Stomach (tissue), 9 donors: ENCODE data around the gene LRRC3C. TPM values are rescaled to one million over a fixed set of nuclear protein-coding genes. Genes with fewer than 3 reads are reported as not detected.

ENCODE experiments used
- DNase-seq, 2 donors: peaks; one replicate each; pipeline versions ENCODE4 v3.0.0 to v3.0.0-alpha.2; 2013 to 2019
- H3K27ac ChIP-seq, 5 donors: fragments of 200-600 bp in 4 of 5; sonication (generic) in 4 of 5; one replicate each; pipeline ENCODE4 v1.5.1; 2013 to 2019; ENCODE audit warnings: mild to moderate bottlenecking in 1 of 5, moderate library complexity in 1 of 5
- H3K27me3 ChIP-seq, 3 donors: fragments of 200-600 bp; sonication (generic); one replicate each; pipeline ENCODE4 v1.5.1; 2017 to 2019; ENCODE audit warnings: mixed run types in 1 of 3
- H3K36me3 ChIP-seq, 4 donors: fragments of 200-600 bp; sonication (generic); 1 replicate in 3 of 4; 2 replicates in 1 of 4; pipeline ENCODE4 v1.5.1; 2016 to 2019
- H3K4me1 ChIP-seq, 4 donors: fragments of 200-600 bp; sonication (generic); one replicate each; pipeline ENCODE4 v1.5.1; 2016 to 2019
- H3K4me3 ChIP-seq, 4 donors: fragments of 200-600 bp; sonication (generic) in 3 of 4; one replicate each; pipeline ENCODE4 v1.5.1; 2016 to 2019; ENCODE audit warnings: mild to moderate bottlenecking in 1 of 4
- H3K9me3 ChIP-seq, 4 donors: fragments of 200-600 bp; sonication (generic); one replicate each; pipeline ENCODE4 v1.5.1; 2016 to 2019
- CTCF ChIP-seq, 7 experiments: fragments of 450-650 bp in 4 of 7; fragments of 200-600 bp in 3 of 7; sonication (generic) in 3 of 7; IDR thresholded peaks; one replicate each; pipeline ENCODE4 v1.5.1; 2016 to 2019; ENCODE audit warnings: antibody characterized with exemption in 7 of 7, control low read depth in 2 of 7, mild to moderate bottlenecking in 1 of 7
- EP300 ChIP-seq: sonication (generic); formaldehyde crosslinking; IDR thresholded peaks from one replicate; pipeline ENCODE4 v1.6.1; 2017; ENCODE audit warnings: antibody characterized with exemption
- POLR2A ChIP-seq, 4 donors: fragments of 450-650 bp; IDR thresholded peaks; one replicate each; pipeline ENCODE4 v1.6.1; 2016; ENCODE audit warnings: antibody characterized with exemption in 4 of 4, control low read depth in 2 of 4, mild to moderate bottlenecking in 1 of 4, moderate library complexity in 1 of 4
- POLR2AphosphoS5 ChIP-seq, 3 donors: sonication (generic); formaldehyde crosslinking; IDR thresholded peaks; one replicate each; pipeline ENCODE4 v1.6.1; 2016; ENCODE audit warnings: antibody characterized with exemption in 3 of 3
- WGBS, 5 donors: extraction: QIAGEN DNeasy Blood & Tissue Kit in 3 of 5; methylation state at CpG; one replicate each; pipeline versions ENCODE4 v1.1.5 to v1.1.7; 2013 to 2018; 5-methylcytosine and 5-hydroxymethylcytosine counted together
- intact Hi-C: fragments of 100-400 bp; cut with DNase I; formaldehyde crosslinking; loops from one replicate; pipeline ENCODE4 v1.15.1; 2023; ENCODE audit warnings: low total_unique reads
- polyA plus RNA-seq, 3 donors: library from polyadenylated mRNA; stranded (reverse); fragments of 200-250 nt; gene quantifications; one replicate each; pipeline ENCODE4 v1.2.3, GENCODE V29; 2013
- total RNA-seq, 5 donors: library from RNA; depleted of rRNA; stranded (reverse); fragments of >200 nt; gene quantifications; one replicate each; pipeline versions ENCODE4 v1.1.0 to v1.2.3, GENCODE V29; 2014 to 2016
- donor health status: healthy with polysubstance abuse.
- donor health status: Bipolar disorder and iron deficiency.
- donor health status: healthy.

The LRRC3C gene
- total and polyA plus RNA-seq, 8 donors = not detected

GRCh38 chr17:39969375-39969774, 41.8 kb downstream of the LRRC3C start:
- TF ChIP-seq EP300 (no peak), POLR2A (IDR thresholded peaks at IDR 0.05) (no peak), POLR2AphosphoS5 (IDR thresholded peaks at IDR 0.05) (no peak), CTCF (IDR thresholded peaks at IDR 0.05) (no peak)
- WGBS, 5 donors = 70 to 78% (median 76%) methylated on average over 6 of the region's 6 CpGs
- DNase-seq = no peak
- no peaks in the 10 kb centered on the region for H3K36me3 ChIP-seq
- H3K4me3 ChIP-seq = no peak overlapping the region
- H3K27ac ChIP-seq = no peak overlapping the region
- H3K27me3 ChIP-seq = peaks cover 0 to 36% (median 0%) of the 10 kb centered on the region in 3 donors
- peaks cover 0 to 9% (median 0%) of the 10 kb centered on the region in 4 donors for H3K4me1 ChIP-seq
- intact Hi-C loops = no loop called here
- no peaks in the 10 kb centered on the region for H3K9me3 ChIP-seq

- Histone ChIP-seq H3K9me3 (no peaks in the 10 kb centered on the region), H3K36me3 (no peaks in the 10 kb centered on the region), H3K27me3 (peaks cover 0 to 42% (median 0%) of the 10 kb centered on the region in 3 donors), H3K4me3 (no peak overlapping the region), H3K27ac (no peak overlapping the region), H3K4me1 (peaks cover 0 to 9% (median 0%) of the 10 kb centered on the region in 4 donors)
- 50 to 68% (median 64%) methylated on average over 7 of the region's 7 CpGs for WGBS, 5 donors
- intact Hi-C loops = no loop called here
- no peak for DNase-seq
- no peak for TF ChIP-seq CTCF (IDR thresholded peaks at IDR 0.05)
- no peak for TF ChIP-seq EP300
- TF ChIP-seq POLR2AphosphoS5 (IDR thresholded peaks at IDR 0.05) = no peak
- TF ChIP-seq POLR2A (IDR thresholded peaks at IDR 0.05) = no peak
These were observed 42.7 kb downstream of the LRRC3C start for GRCh38 chr17:39970157-39970692.

GRCh38 chr17:39971076-39971603, 43.6 kb downstream of the LRRC3C start:
- peaks cover 0 to 9% (median 0%) of the 10 kb centered on the region in 4 donors for H3K4me1 ChIP-seq
- intact Hi-C loops = no loop called here
- H3K4me3 ChIP-seq = no peak overlapping the region
- H3K9me3 ChIP-seq = no peaks in the 10 kb centered on the region
- H3K36me3 ChIP-seq = no peaks in the 10 kb centered on the region
- WGBS, 5 donors = 85 to 95% (median 91%) methylated on average over 4 of the region's 4 CpGs
- peaks cover 0 to 49% (median 0%) of the 10 kb centered on the region in 3 donors for H3K27me3 ChIP-seq
- no peak overlapping the region for H3K27ac ChIP-seq
- no peak for TF ChIP-seq EP300
- TF ChIP-seq POLR2A (IDR thresholded peaks at IDR 0.05) = no peak
- TF ChIP-seq POLR2AphosphoS5 (IDR thresholded peaks at IDR 0.05) = no peak
- no peak for TF ChIP-seq CTCF (IDR thresholded peaks at IDR 0.05)
- no peak for DNase-seq

GRCh38 chr17:39972271-39972670, 44.7 kb downstream of the LRRC3C start:
- Histone ChIP-seq H3K27ac (no peak overlapping the region), H3K9me3 (no peaks in the 10 kb centered on the region), H3K4me1 (peaks cover 0 to 8% (median 0%) of the 10 kb centered on the region in 4 donors), H3K4me3 (no peak overlapping the region), H3K36me3 (no peaks in the 10 kb centered on the region), H3K27me3 (peaks cover 0 to 60% (median 0%) of the 10 kb centered on the region in 3 donors)
- TF ChIP-seq CTCF (IDR thresholded peaks at IDR 0.05) = no peak
- TF ChIP-seq EP300 = no peak
- TF ChIP-seq POLR2AphosphoS5 (IDR thresholded peaks at IDR 0.05) = no peak
- no peak for TF ChIP-seq POLR2A (IDR thresholded peaks at IDR 0.05)
- WGBS, 5 donors = 35 to 63% (median 47%) methylated on average over 3 of the region's 3 CpGs
- intact Hi-C loops = no loop called here
- DNase-seq = no peak
